GM23338 (cell line): ENCODE data around the gene SBF1. TPM values are rescaled to one million over a fixed set of nuclear protein-coding genes. Genes with fewer than 3 reads are reported as not detected.

ENCODE experiments used
- ATAC-seq: fragments of 200-7000 bp; cut with Tn5 transposase; 3 replicates; pipeline ENCODE4 v1.9.1; 2020
- DNase-seq: peaks from one replicate; pipeline ENCODE4 v3.0.0-alpha.2; 2015; ENCODE audit warnings: low spot score
- H2AFZ ChIP-seq: fragments of 200-600 bp; sonication (generic); 2 replicates; pipeline ENCODE4 v1.8.0; 2016; ENCODE audit warnings: antibody characterized with exemption, mild to moderate bottlenecking, moderate library complexity
- H3F3A ChIP-seq: fragments of 200-600 bp; sonication (generic); replicated peaks from 2 replicates; pipeline ENCODE4 v1.8.0; 2017; ENCODE audit warnings: antibody characterized with exemption, mixed run types, low read depth
- H3K27ac ChIP-seq: fragments of 200-600 bp; sonication (generic); 2 replicates; pipeline ENCODE4 v1.6.1; 2016; ENCODE audit warnings: low read depth
- H3K27me3 ChIP-seq: fragments of 200-600 bp; sonication (generic); 2 replicates; pipeline ENCODE4 v1.8.0; 2016; ENCODE audit warnings: mild to moderate bottlenecking, mixed run types, moderate library complexity; ENCODE audit not compliant: insufficient read depth
- H3K36me3 ChIP-seq: fragments of 200-600 bp; sonication (generic); 2 replicates; pipeline ENCODE4 v1.8.0; 2016; ENCODE audit warnings: mild to moderate bottlenecking; ENCODE audit not compliant: insufficient read depth
- H3K4me1 ChIP-seq: fragments of 200-600 bp; sonication (generic); 2 replicates; pipeline ENCODE4 v1.8.0; 2016; ENCODE audit warnings: mild to moderate bottlenecking, moderate library complexity; ENCODE audit not compliant: insufficient read depth
- H3K4me2 ChIP-seq: fragments of 200-600 bp; sonication (generic); 2 replicates; pipeline ENCODE4 v1.7.1; 2017; ENCODE audit warnings: mixed run types
- H3K4me3 ChIP-seq: fragments of 200-600 bp; sonication (generic); 2 replicates; pipeline ENCODE4 v1.6.1; 2016; ENCODE audit warnings: mixed run types
- H3K79me2 ChIP-seq: fragments of 200-600 bp; sonication (generic); replicated peaks from 2 replicates; pipeline ENCODE4 v1.8.0; 2017; ENCODE audit warnings: mild to moderate bottlenecking; ENCODE audit not compliant: insufficient read depth
- H3K9me2 ChIP-seq: fragments of 200-600 bp; sonication (generic); 2 replicates; pipeline ENCODE4 v1.8.0; 2017; ENCODE audit not compliant: insufficient read depth
- H4K20me1 ChIP-seq: fragments of 200-600 bp; sonication (generic); replicated peaks from 2 replicates; pipeline ENCODE4 v1.8.0; 2017; ENCODE audit warnings: mild to moderate bottlenecking; ENCODE audit not compliant: insufficient read depth
- H3K27ac Mint-ChIP-seq: 2 replicates; pipeline ENCODE4 v1.8.0; 2020; ENCODE audit warnings: inconsistent platforms, mild to moderate bottlenecking, moderate library complexity, mixed read lengths
- H3K27me3 Mint-ChIP-seq: 3 replicates; pipeline ENCODE4 v1.8.0; 2022; ENCODE audit warnings: low read depth, mild to moderate bottlenecking, moderate library complexity, mixed read lengths, inconsistent platforms; ENCODE audit not compliant: insufficient read depth, poor library complexity
- H3K36me3 Mint-ChIP-seq: 3 replicates; pipeline ENCODE4 v1.8.0; 2021; ENCODE audit warnings: low read depth, mild to moderate bottlenecking, inconsistent platforms, moderate library complexity, mixed read lengths
- H3K4me1 Mint-ChIP-seq: 3 replicates; pipeline ENCODE4 v1.8.0; 2020; ENCODE audit warnings: mild to moderate bottlenecking, inconsistent platforms, mixed read lengths
- H3K4me3 Mint-ChIP-seq: 3 replicates; pipeline ENCODE4 v1.8.0; 2021; ENCODE audit warnings: moderate library complexity, mild to moderate bottlenecking, inconsistent platforms, mixed read lengths
- H3K9me3 Mint-ChIP-seq: 3 replicates; pipeline ENCODE4 v1.8.0; 2020; ENCODE audit warnings: moderate library complexity, mild to moderate bottlenecking, inconsistent platforms, mixed read lengths
- CREB1 ChIP-seq: fragments of 250-450 bp; sonication (Bioruptor Pico); IDR thresholded peaks from 2 replicates; pipeline ENCODE4 v1.5.0; 2020; ENCODE audit warnings: low read depth, mild to moderate bottlenecking, moderate library complexity
- CTCF ChIP-seq, 2 experiments: fragments of 200-600 bp in 1 of 2; sonication (generic) in 1 of 2; conservative IDR thresholded peaks; 2 replicates each; pipeline versions ENCODE4 v1.5.1 to v1.6.1; 2016 to 2017; ENCODE audit warnings: antibody characterized with exemption in 2 of 2, low read depth in 2 of 2, mild to moderate bottlenecking in 2 of 2, moderate library complexity in 1 of 2
- EZH2phosphoT487 ChIP-seq: fragments of 200-600 bp; sonication (generic); IDR thresholded peaks from one replicate; pipeline ENCODE4 v1.8.1; 2018; ENCODE audit warnings: antibody characterized with exemption; ENCODE audit not compliant: unreplicated experiment
- JUNB ChIP-seq: IDR thresholded peaks from one replicate; pipeline ENCODE4 v1.6.1; 2016; ENCODE audit warnings: antibody characterized with exemption; ENCODE audit not compliant: unreplicated experiment
- NANOG ChIP-seq: IDR thresholded peaks from 2 replicates; pipeline ENCODE4 v1.6.1; 2016; ENCODE audit warnings: antibody characterized with exemption, borderline replicate concordance
- REST ChIP-seq: IDR thresholded peaks from one replicate; pipeline ENCODE4 v1.6.1; 2018; ENCODE audit warnings: antibody characterized with exemption; ENCODE audit not compliant: unreplicated experiment
- STAT1 ChIP-seq: IDR thresholded peaks from one replicate; pipeline ENCODE4 v1.6.1; 2016; ENCODE audit warnings: antibody characterized with exemption; ENCODE audit not compliant: unreplicated experiment
- ZNF114 ChIP-seq: fragments of 250-450 bp; sonication (Bioruptor Pico); IDR thresholded peaks from 2 replicates; pipeline ENCODE4 v1.5.0; 2020; ENCODE audit warnings: mild to moderate bottlenecking, moderate library complexity
- ZNF331 ChIP-seq: fragments of 250-450 bp; sonication (Bioruptor Pico); IDR thresholded peaks from 2 replicates; pipeline ENCODE4 v1.5.0; 2020; ENCODE audit warnings: low read depth, mild to moderate bottlenecking, moderate library complexity
- polyA plus RNA-seq: library from polyadenylated mRNA; unstranded; fragments of >200 nt; fragmentation: Nextera tagmentation; extraction: Ambion mirVana; gene quantifications from 2 replicates; pipeline ENCODE4 v1.2.1, GENCODE V29; 2016
- total RNA-seq: library from RNA; depleted of rRNA; stranded (reverse); fragments of >200 nt; shearing (Covaris generic); gene quantifications from 2 replicates; pipeline ENCODE4 v1.2.3, GENCODE V29; 2014

Gene SBF1
- total and polyA plus RNA-seq, 2 experiments from 2014 or later: 26.5 to 85.4 TPM

- TF ChIP-seq REST: no peak
- no peak for TF ChIP-seq ZNF114
- no peak for TF ChIP-seq CREB1 (CRISPR knock-in tag)
- no peak for TF ChIP-seq JUNB
- no peak for TF ChIP-seq STAT1
- TF ChIP-seq NANOG: no peak
- no peak for TF ChIP-seq ZNF331 (CRISPR knock-in tag)
- TF ChIP-seq EZH2phosphoT487: no peak
These were observed 35.4 kb downstream of the SBF1 start (continued) for GRCh38 chr22:50439314-50439870.

- Histone ChIP-seq H3K79me2 (no peaks in the 10 kb centered on the region), H3K9me2 (no peaks in the 10 kb centered on the region), H3K36me3 (no peaks in the 10 kb centered on the region)
These were observed 36.2 kb downstream of the SBF1 start for GRCh38 chr22:50438305-50439275.

More at GRCh38 chr22:50438305-50439275, 36.2 kb downstream of the SBF1 start:
- H3K27ac Mint-ChIP-seq: no peak overlapping the region
- Histone ChIP-seq H3K27me3 (no peaks in the 10 kb centered on the region), H2AFZ (no peak overlapping the region), H4K20me1 (no peaks in the 10 kb centered on the region), H3K4me2 (no peak overlapping the region), H3K4me1 (no peaks in the 10 kb centered on the region), H3K27ac (no peak overlapping the region), H3F3A (0 out of 2 replicates have a peak, but pooled peaks cover 5% of the 10 kb centered on the region), H3K4me3 (no peak overlapping the region)
- H3K36me3 Mint-ChIP-seq: 0 out of 3 replicates have a peak, but pooled peaks cover 6% of the 10 kb centered on the region
- peaks cover 15% of the 10 kb centered on the region for H3K27me3 Mint-ChIP-seq
- 0 out of 3 replicates have a peak, but pooled peaks cover 3% of the 10 kb centered on the region for H3K4me1 Mint-ChIP-seq
- H3K9me3 Mint-ChIP-seq: no peaks in the 10 kb centered on the region
- ATAC-seq: no peak
- H3K4me3 Mint-ChIP-seq: no peak overlapping the region
- TF ChIP-seq NANOG: no peak
- 0 out of 4 replicates have a peak, but pooled peaks of 1 of the 2 experiments have one; percentile 7 for TF ChIP-seq CTCF (conservative IDR thresholded peaks at IDR 0.05; ENCODE audit: low read depth in 2 of 2)
- no peak for DNase-seq
